NOMO-1 treated with DMSO at 0.1 percent for 48 hours (cell line): ENCODE data around the gene ZFP36L1.

Experiments used
- DNase-seq: peaks from one replicate; lab custom pipeline; 2025; ENCODE audit not compliant: unreplicated experiment; lab: John Stamatoyannopoulos, UW

The ZFP36L1 gene

GRCh38 chr14:68784978-68785533, 7.8 kb downstream of the ZFP36L1 start:
- no peak for DNase-seq

GRCh38 chr14:68784226-68784910, 8.5 kb downstream of the ZFP36L1 start:
- no peak for DNase-seq

DNA sequence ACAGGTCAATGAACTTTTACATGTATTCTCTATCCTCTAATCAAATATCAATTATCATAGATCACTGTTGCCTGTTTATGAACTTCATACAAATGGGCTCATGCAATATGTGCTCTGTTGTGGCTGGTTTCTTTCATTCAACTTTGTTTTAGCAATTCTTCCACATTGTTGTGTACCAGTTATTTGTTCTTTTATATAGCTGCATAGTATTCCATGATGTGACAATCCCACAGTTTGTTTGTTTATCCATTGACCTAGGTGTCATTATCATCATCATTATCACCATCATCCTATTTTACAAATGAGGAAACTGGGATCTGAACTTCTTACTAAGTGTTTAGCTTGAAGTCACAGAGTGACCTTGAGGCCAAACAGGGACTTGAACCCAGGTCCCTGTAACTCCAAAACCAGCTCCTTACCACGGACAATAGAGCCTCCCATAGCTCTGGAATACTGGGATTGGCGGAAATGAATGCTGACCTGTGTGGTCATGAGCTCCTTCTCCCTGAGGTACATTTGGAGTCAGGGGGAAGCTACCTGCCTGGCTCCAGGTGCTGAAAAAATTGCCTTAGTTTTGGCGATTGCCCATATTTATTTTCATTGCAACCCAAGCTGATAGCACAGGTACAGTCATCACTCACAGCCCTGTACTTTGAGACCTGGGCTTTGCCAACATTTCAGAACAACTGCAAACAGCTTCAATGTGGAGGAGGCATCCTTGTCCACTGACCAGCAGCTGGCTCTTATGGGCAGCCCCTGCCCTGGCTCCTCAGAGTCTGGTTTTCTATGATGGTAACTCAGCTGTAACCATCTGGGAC, 9.2 kb downstream of the ZFP36L1 start:
- DNase-seq, result no peak

DNA sequence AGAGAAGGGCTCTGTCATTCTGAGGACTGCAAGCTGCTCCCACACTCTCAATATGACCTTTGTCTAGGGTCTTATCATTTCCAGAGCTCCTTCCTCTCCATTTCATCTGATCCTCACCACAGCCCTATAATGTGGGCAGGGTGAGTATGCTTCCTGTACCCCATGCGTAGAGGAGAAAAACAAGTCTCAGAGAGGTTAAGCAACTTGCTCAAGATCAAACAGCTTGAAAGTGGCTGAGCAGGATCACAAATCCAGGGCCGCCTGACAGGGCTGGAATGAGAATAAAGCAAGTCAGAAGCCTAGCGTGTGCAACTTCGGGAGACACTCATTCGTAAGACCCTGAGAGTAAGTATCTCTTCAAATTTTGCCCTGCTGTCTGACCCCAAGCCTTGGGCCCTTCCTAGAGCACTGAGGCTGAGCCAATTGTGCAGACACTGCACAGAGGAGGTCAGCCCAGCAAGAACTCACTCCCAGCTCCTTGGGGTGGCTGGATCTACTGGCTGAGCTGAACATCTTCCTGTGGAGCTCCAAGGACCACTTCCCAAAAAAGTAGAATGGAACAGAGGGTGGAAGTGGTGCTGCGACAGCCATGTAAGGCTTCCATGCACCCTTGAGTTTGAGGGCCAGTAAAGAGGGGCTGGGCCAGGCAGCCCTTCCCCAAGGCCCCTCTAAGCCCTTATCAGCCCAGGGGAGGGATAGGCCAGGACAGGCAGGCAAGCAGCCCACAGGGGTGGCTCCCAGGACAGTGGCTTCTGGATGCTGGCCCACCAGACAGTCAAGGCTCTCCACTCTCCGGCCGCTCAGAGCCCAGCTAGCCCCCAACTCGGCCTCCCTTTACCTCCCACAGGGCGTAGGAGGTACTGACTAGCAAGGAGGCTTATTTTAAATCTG, 10.5 kb downstream of the ZFP36L1 start:
- DNase-seq, result no peak

- DNase-seq, result no peak
Measured at GRCh38 chr14:68781161-68782021, 11.5 kb downstream of the ZFP36L1 start.

GRCh38 chr14:68780358-68781160, 12.3 kb downstream of the ZFP36L1 start:
- peak; percentile 15 for DNase-seq

DNA sequence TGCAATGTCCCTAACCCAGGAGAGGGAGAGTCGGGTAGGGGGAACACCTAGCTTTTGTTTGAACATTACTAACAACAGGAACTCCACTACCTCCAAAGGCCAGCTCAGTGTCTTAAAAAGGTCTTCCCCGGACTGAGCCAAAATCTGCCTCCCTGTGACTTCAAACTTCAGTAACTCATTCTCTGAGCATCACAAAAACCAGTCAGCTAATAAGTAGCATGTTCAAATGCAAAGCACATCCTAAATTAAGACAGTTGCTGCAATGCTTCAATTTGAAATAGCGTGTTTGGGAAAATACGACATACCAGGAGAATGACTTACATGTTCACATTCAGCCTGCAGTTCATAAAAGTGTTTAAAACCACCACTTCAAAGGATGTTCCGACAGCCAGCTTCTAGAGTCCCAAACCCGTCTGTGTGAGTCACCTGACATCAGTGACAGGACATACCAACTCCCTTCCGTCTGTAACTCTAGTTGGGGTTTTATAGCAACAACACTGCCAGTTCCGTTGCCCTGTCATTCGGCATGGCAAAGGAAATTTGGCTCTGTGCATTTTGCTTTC, 13.0 kb downstream of the ZFP36L1 start:
- DNase-seq, result no peak

GRCh38 chr14:68777644-68778043, 15.2 kb downstream of the ZFP36L1 start:
- no peak for DNase-seq

- no peak for DNase-seq
Measured at GRCh38 chr14:68775614-68776126, 17.2 kb downstream of the ZFP36L1 start.

DNA sequence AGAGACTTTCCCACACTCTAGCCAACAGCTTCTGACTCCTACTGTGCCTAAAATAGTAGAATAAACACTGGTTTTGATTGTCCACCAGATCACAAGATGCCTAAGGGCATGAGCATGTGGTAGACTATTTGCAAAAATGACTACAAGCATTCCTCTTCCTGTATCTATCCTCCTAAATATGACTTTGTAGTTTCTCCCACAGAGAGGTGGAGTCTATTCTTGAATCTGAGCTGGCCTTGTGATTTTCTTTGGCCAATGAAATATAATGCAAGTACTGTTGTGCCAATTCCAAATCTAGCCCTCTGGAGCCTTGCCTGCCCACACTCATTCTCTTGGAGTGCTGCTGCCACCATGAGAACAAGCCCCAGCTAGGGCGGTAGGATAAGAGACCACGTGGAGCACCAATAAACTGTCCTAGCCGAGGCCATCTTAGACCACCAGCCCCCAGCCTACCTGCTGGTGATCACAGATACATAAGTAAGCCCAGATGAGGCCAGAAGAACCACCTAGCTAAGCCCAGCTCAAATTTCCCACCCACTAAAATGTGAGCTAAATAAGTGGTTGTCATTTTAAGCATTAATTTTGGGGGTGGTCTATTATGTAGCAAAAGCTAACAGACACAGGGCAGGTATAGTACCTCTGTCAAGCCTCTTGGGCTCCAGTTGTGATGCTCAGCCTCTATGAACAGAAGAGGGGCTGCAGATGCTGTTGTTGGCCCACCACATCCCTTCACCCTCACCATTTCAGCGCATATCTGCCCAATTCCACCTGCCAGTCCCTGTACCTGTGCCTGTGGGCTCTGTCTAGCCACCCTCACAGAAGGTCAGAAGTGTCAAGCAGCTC, 17.9 kb downstream of the ZFP36L1 start:
- DNase-seq, result no peak

- DNase-seq, result no peak
Measured at GRCh38 chr14:68772761-68773381, 20.0 kb downstream of the ZFP36L1 start.

DNA sequence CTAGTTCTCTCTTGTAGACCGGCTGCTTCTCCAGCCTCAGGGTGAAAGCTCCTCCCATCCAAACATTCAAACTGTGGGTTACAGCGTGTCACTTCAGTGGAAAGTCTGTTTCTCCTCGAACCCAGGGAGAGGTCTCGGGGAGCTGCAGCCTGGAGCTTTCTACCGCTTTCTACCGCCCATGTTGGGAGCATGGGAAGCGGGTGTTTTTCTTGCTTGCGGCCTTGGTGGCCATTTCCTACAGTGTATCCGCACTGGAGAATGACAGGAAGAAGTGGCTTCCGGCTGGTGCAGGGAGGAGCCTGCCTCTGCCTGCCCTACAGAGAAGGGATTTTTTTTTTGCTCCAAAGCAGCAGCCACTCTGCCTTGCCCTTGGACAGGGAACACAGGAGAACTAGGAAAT, 21.2 kb downstream of the ZFP36L1 start:
- no peak for DNase-seq

DNA sequence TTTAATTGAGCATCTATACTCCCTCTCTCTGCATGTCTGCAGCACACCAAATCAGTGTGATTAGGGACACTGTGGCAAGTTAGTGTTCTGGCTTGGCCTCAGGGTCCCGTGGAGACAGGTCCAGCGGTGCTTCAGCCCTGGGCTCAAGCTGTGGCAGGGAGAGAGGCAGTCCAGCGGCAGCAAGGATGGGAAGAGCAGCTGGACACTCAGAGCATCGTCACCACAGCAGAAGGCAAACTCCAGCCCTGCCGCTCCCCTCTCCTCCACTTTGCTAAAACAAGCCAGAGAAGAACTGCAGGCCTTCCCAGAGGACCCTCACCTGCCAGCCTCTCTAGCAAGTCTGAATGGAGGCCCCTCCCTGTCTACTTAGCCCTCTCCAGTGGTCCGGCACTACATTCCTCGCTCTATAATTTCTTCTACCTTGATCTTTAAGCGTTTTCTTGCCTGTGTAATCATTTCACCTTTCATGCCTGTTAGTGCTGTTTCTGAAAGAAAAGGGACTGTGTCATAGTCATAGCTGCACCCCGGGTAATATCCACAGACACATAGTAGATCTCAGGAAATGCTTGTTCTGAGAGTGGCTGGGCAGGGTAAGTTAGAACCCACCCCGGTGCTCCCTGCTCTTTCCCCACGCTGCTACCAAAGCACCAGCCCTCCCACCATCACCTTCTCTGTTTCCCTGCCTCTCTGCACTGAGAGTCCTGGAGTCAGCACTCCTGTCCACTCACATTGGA, 22.1 kb downstream of the ZFP36L1 start:
- no peak for DNase-seq

DNA sequence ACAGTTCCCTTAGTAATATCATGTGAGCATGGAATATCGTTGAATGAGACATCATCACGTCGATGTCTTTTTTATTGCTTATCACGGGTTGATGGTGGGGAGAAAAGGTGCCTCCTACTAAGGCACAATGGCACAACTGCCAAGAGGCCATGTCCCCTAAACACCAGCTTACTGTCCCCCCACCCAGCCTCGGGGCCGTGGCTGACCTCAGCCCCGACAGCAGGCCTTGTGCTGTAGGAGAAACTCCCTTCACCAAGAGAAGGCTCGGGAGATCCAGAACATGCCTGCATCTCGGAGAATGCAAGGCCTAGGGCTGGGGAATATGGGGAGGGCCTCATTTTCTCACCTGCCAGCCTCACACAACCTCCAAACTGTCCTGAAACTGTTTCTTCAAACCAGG, 22.8 kb downstream of the ZFP36L1 start:
- DNase-seq, result no peak

GRCh38 chr14:68768316-68768715, 24.6 kb downstream of the ZFP36L1 start:
- DNase-seq, result no peak

- no peak for DNase-seq
Measured at GRCh38 chr14:68767248-68767645, 25.6 kb downstream of the ZFP36L1 start.
